Kidney (tissue), 14 donors: Measurements from ENCODE around the gene OR51V1. TPM values are rescaled to one million over a fixed set of nuclear protein-coding genes. Genes with fewer than 3 reads are reported as not detected.

ENCODE experiments used
- DNase-seq, 5 donors: peaks; one replicate each; pipeline ENCODE4 v3.0.0-alpha.2; 2013 to 2020
- FAIRE-seq: peaks from 2 replicates; lab custom pipeline; 2012; peaks lifted over from hg19 to GRCh38; lab: Jason Lieb, UNC
- H3K27ac ChIP-seq, 2 donors: one replicate each; pipeline ENCODE4 v1.7.0; 2013; ENCODE audit warnings: low read depth in 2 of 2, low read length in 2 of 2, inconsistent platforms in 1 of 2
- H3K27me3 ChIP-seq: one replicate; pipeline ENCODE4 v1.7.1; 2013; ENCODE audit warnings: low read length, inconsistent platforms; ENCODE audit not compliant: control insufficient read depth, insufficient read depth
- H3K36me3 ChIP-seq, 3 donors: one replicate each; pipeline versions ENCODE4 v1.7.0 to v1.7.1; 2013; ENCODE audit warnings: low read length in 3 of 3, control low read depth in 1 of 3, inconsistent platforms in 1 of 3; ENCODE audit not compliant: insufficient read depth in 3 of 3, control insufficient read depth in 2 of 3
- H3K4me1 ChIP-seq, 3 donors: one replicate each; pipeline versions ENCODE4 v1.7.0 to v1.7.1; 2013; ENCODE audit warnings: low read length in 3 of 3, inconsistent platforms in 1 of 3, low read depth in 1 of 3; ENCODE audit not compliant: control insufficient read depth in 2 of 3, insufficient read depth in 2 of 3
- H3K4me3 ChIP-seq, 3 donors: one replicate each; pipeline versions ENCODE4 v1.7.0 to v1.8.1; 2013; ENCODE audit warnings: low read length in 3 of 3, control low read depth in 1 of 3, inconsistent platforms in 1 of 3
- H3K9ac ChIP-seq, 3 donors: one replicate each; pipeline versions ENCODE4 v1.7.0 to v1.7.1; 2013; ENCODE audit warnings: low read length in 3 of 3, control low read depth in 1 of 3, inconsistent platforms in 1 of 3
- H3K9me3 ChIP-seq, 3 donors: one replicate each; pipeline versions ENCODE4 v1.7.0 to v1.7.1; 2013; ENCODE audit warnings: low read length in 3 of 3, control low read depth in 1 of 3, inconsistent platforms in 1 of 3; ENCODE audit not compliant: control insufficient read depth in 2 of 3, insufficient read depth in 1 of 3
- CTCF ChIP-seq: IDR thresholded peaks from 3 replicates; pipeline ENCODE4 v1.5.1; 2012; ENCODE audit warnings: mild to moderate bottlenecking, moderate library complexity, borderline replicate concordance; ENCODE audit not compliant: insufficient read depth; ENCODE audit errors: extremely low read depth
- intact Hi-C: fragments of 100-400 bp; cut with DNase I; formaldehyde crosslinking; loops from one replicate; pipeline ENCODE4 v1.11.1; 2022
- polyA plus RNA-seq: library from polyadenylated mRNA; stranded (reverse); fragments of 350-450 nt; fragmentation: Illumina TruSeq; extraction: RNeasy Lipid Tissue Mini Kit (QIAGEN cat#74804); gene quantifications from one replicate; pipeline ENCODE4 v1.2.3, GENCODE V29; 2014; ENCODE audit warnings: low read depth, low replicate concordance; ENCODE audit not compliant: insufficient read depth
- total RNA-seq: library from RNA; stranded (reverse); fragmentation: NEBNext Ultra II Directional; extraction: Animal tissue kit (Norgen Biotek cat#: 25700); gene quantifications from one replicate; pipeline ENCODE4 v1.2.1, GENCODE V29; 2021
- donor health status: control.
- donor health status: control.
- donor health status: control.
- donor health status: control.
- donor health status: control.
- donor health status: DM: yes; HTN: yes; CAD: no.
- donor health status: Normal renal cell carcinoma (clear cell type).

The OR51V1 gene
- total and polyA plus RNA-seq, 2 donors from 2014 or later, result not detected

GRCh38 chr11:5197536-5197935 lies 2.9 kb downstream of the OR51V1 start:
- H3K9me3 ChIP-seq, result peaks cover 0 to 3% (median 0%) of the 10 kb centered on the region in 3 donors
- no peaks in the 10 kb centered on the region for H3K36me3 ChIP-seq
- H3K27me3 ChIP-seq, result no peaks in the 10 kb centered on the region
- no peak for TF ChIP-seq CTCF
- FAIRE-seq (no peak), DNase-seq (no peak)
- no peaks in the 10 kb centered on the region for H3K4me1 ChIP-seq
- H3K4me3 ChIP-seq, result no peak overlapping the region
- intact Hi-C loops, result no loop called here
- no peak overlapping the region for H3K9ac ChIP-seq
- no peak overlapping the region for H3K27ac ChIP-seq

DNA sequence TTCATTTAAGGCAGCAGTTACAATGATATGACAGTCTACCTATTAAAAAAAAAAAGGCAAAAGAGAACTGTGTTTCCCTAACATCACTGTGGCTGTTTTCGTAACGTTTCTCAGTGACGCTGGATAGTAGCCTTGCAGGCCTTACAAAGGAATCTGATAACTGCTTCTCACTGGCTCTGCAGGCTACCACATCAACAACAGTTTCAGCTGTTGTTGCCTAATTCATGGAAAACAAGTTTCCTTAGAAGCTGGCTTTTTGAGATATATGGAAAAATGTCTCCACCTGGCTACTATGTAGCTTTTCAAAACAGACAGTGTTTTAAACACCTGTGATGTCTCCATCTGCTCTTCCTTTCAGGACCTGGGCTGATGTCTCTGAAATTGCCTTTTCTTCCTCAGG lies 3.8 kb downstream of the OR51V1 start:
- H3K27me3 ChIP-seq, result no peaks in the 10 kb centered on the region
- H3K36me3 ChIP-seq, result no peaks in the 10 kb centered on the region
- no peak overlapping the region for H3K4me3 ChIP-seq
- H3K4me1 ChIP-seq, result no peaks in the 10 kb centered on the region
- no peak overlapping the region for H3K9ac ChIP-seq
- intact Hi-C loops, result no loop called here
- TF ChIP-seq CTCF, result no peak
- peaks cover 0 to 3% (median 0%) of the 10 kb centered on the region in 3 donors for H3K9me3 ChIP-seq
- no peak overlapping the region for H3K27ac ChIP-seq
- FAIRE-seq, result no peak
- no peak for DNase-seq

GRCh38 chr11:5196067-5196466 lies 4.4 kb downstream of the OR51V1 start:
- intact Hi-C loops, result no loop called here
- Histone ChIP-seq H3K9ac (no peak overlapping the region), H3K4me1 (no peaks in the 10 kb centered on the region), H3K9me3 (peaks cover 0 to 3% (median 0%) of the 10 kb centered on the region in 3 donors), H3K27me3 (no peaks in the 10 kb centered on the region), H3K27ac (no peak overlapping the region), H3K36me3 (no peaks in the 10 kb centered on the region), H3K4me3 (no peak overlapping the region)
- TF ChIP-seq CTCF, result no peak
- FAIRE-seq (no peak), DNase-seq (no peak)

- FAIRE-seq, result no peak
- no peak overlapping the region for H3K9ac ChIP-seq
- H3K4me1 ChIP-seq, result no peaks in the 10 kb centered on the region
- intact Hi-C loops, result no loop called here
- H3K36me3 ChIP-seq, result no peaks in the 10 kb centered on the region
- H3K4me3 ChIP-seq, result no peak overlapping the region
- no peak for DNase-seq
- H3K27ac ChIP-seq, result no peak overlapping the region
- H3K27me3 ChIP-seq, result no peaks in the 10 kb centered on the region
- no peak for TF ChIP-seq CTCF
- peaks cover 0 to 8% (median 0%) of the 10 kb centered on the region in 3 donors for H3K9me3 ChIP-seq
These were observed 7.7 kb downstream of the OR51V1 start for GRCh38 chr11:5192738-5193137.
